GM21447 (cell line): ENCODE data around the gene SUMO4.
"Not testable (repeated sequence)": the region's sequence is repeated elsewhere in the genome, so short reads cannot be mapped to it uniquely, and the experiment has no call there.

ENCODE experiments used
- ATAC-seq: cut with Tn5 transposase; IDR thresholded peaks from one replicate; pipeline ENCODE4 v1.9.1; 2021; ENCODE audit not compliant: unreplicated experiment

SUMO4 gene

GRCh38 chr6:149429427-149430360 lies 29.6 kb downstream of the SUMO4 start:
- no peak for ATAC-seq

GRCh38 chr6:149431905-149432775 lies 32.1 kb downstream of the SUMO4 start:
- peak; percentile 82 for ATAC-seq

GRCh38 chr6:149433405-149433804 lies 33.3 kb downstream of the SUMO4 start:
- ATAC-seq: no peak

- no peak for ATAC-seq
Measured at GRCh38 chr6:149433881-149434280, 33.8 kb downstream of the SUMO4 start.

GRCh38 chr6:149435919-149436586 lies 36.0 kb downstream of the SUMO4 start:
- no peak for ATAC-seq

- no peak for ATAC-seq
Measured at GRCh38 chr6:149436647-149437046, 36.6 kb downstream of the SUMO4 start.

GRCh38 chr6:149437212-149437611 lies 37.1 kb downstream of the SUMO4 start:
- ATAC-seq: no peak

- ATAC-seq: no peak
Measured at GRCh38 chr6:149438855-149439254, 38.8 kb downstream of the SUMO4 start.

- ATAC-seq: no peak
Measured at GRCh38 chr6:149439626-149440025, 39.6 kb downstream of the SUMO4 start.

GRCh38 chr6:149440735-149441671 lies 40.9 kb downstream of the SUMO4 start:
- ATAC-seq: no peak

- ATAC-seq: no peak
Measured at GRCh38 chr6:149441740-149442139, 41.7 kb downstream of the SUMO4 start.

GRCh38 chr6:149443411-149444181 lies 43.5 kb downstream of the SUMO4 start:
- no peak for ATAC-seq

GRCh38 chr6:149444360-149445094 lies 44.5 kb downstream of the SUMO4 start:
- ATAC-seq: not testable (repeated sequence)

GRCh38 chr6:149445095-149445466 lies 45.0 kb downstream of the SUMO4 start:
- no peak for ATAC-seq

GRCh38 chr6:149445573-149445972 lies 45.5 kb downstream of the SUMO4 start:
- ATAC-seq: no peak

- no peak for ATAC-seq
Measured at GRCh38 chr6:149446791-149447376, 46.8 kb downstream of the SUMO4 start.

GRCh38 chr6:149448821-149449453 lies 48.9 kb downstream of the SUMO4 start:
- no peak for ATAC-seq
